Adipose tissue (tissue), 3 donors: ENCODE results near the gene LYSET. TPM values are rescaled to one million over a fixed set of nuclear protein-coding genes. Genes with fewer than 3 reads are reported as not detected.
"Not testable (repeated sequence)": the region's sequence is repeated elsewhere in the genome, so short reads cannot be mapped to it uniquely, and the experiment has no call there.

ENCODE experiments used
- H3K27ac ChIP-seq: one replicate; pipeline ENCODE4 v1.5.1; 2013; ENCODE audit warnings: low read depth, low read length
- WGBS, 3 donors: extraction: QIAGEN DNeasy Blood & Tissue Kit; methylation state at CpG; one replicate each; pipeline ENCODE4 v1.1.7; 2013; 5-methylcytosine and 5-hydroxymethylcytosine counted together
- polyA plus RNA-seq, 3 donors: library from polyadenylated mRNA; stranded (reverse); fragments of 200-250 nt; gene quantifications; one replicate each; pipeline ENCODE4 v1.2.3, GENCODE V29; 2013
- donor health status: healthy with polysubstance abuse.
- donor health status: Bipolar disorder and iron deficiency.
- donor health status: healthy.

Gene LYSET, protein sequence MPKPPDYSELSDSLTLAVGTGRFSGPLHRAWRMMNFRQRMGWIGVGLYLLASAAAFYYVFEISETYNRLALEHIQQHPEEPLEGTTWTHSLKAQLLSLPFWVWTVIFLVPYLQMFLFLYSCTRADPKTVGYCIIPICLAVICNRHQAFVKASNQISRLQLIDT
- polyA plus RNA-seq: 10 to 100 TPM; 12.2 to 15.3 (median 14.4) TPM

DNA sequence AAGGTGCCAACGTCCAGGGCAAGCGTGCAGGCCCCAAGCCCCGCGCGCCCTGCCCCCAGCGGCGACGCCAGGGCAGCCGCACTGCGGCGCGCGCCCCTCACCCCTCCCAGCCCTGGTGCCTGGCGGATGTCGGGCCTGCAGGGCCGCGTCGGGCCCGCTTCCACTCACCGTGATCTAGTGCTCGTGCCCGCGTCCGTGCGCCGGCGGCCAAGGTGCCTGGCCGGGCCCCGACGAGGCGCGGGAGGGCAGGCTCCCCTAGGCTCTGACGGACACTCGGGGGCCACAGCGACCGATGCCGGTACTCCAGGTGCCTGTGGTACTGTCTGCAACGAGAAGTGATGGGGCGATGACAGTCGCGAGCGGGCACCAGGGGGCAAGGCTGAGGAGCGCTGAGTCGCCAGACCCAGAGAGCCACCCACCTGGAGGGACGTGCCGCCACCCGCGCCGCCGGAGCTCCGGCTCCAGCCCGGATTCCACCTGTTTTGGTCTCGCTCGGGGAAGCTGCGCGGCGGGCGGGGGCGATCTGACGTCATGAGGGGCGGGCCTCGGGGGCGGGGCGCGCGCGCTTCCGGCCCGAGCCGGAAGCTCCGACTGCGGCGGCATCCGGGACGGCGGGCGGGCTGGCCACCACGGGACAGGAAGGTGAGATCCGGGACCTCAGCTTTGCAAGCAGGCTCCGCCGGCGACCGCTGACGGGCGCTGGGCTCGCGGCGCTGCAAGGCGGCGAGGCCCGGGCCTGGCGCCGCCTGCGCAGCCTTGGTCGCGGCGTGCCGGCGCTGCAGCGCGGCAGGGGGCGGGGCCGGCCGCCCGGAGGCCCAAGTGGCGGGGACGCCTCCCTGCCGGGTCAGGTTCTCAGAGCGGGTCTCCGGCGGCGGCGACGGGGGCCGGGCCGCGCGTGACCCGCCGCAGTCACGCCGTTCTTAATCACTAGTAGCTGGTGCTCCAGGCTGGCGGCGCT is at the start of gene LYSET, which contains the start of gene MOAP1:
LYSET (plus strand) TSS at position 927 of the 958 bp plus-strand sequence. CDS start 89 bp downstream, outside the sequence.
MOAP1 (minus strand) TSS at position 507 of the 958 bp plus-strand sequence. CDS start 655 bp downstream, outside the sequence.
- H3K27ac ChIP-seq: peak within 1 kb of the TSS; percentile 83
- 0% methylated on average over 109 to 124 of the region's 124 CpGs for WGBS, 3 donors

DNA sequence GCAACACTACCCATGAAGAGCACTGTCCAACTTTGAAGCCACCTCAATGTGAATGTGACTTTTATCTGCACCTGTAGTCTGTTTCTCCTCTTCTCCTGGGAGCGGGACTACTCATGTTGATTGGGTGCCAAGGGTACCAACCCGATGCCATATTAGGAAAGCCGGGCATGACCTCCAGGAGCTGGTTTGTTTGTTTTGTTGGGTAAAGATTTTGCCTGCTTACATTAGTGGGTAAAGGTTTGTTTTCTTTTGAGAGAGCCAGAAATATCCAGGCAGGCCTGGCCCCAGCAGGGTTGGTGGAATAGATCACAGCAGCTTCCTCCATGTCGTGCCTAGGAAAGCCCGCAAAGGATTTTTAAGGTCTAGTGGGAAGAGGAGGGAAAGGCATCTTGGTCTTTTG is 49.7 kb upstream of the LYSET start:
- WGBS, 3 donors: 32 to 92% (median 86%) methylated on average over 5 of the region's 5 CpGs

DNA sequence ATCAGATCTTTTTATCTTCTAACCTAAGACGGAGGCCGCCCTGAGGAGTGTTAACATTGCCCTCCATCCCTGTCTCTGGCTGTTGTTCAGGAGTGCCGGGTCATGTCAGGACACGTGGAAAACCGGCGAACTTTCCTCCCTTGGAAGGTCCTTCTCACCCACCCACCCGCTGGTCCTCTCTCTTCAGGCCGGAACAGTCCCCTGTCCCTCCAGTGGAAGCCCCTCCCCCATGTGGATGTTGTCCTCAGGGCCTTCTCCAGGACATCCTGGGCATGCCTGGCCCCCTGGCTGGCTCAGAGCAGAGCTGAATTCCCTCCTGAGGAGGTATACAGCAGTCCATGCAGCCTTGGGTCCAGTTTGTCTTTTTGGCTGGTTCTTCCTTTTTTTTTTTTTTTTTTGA is 49.1 kb upstream of the LYSET start:
- 38 to 80% (median 77%) methylated on average over 8 of the region's 8 CpGs for WGBS, 3 donors
- H3K27ac ChIP-seq: no peak overlapping the region

More for the DNA sequence above, 49.7 kb upstream of the LYSET start:
- H3K27ac ChIP-seq: no peak overlapping the region

DNA sequence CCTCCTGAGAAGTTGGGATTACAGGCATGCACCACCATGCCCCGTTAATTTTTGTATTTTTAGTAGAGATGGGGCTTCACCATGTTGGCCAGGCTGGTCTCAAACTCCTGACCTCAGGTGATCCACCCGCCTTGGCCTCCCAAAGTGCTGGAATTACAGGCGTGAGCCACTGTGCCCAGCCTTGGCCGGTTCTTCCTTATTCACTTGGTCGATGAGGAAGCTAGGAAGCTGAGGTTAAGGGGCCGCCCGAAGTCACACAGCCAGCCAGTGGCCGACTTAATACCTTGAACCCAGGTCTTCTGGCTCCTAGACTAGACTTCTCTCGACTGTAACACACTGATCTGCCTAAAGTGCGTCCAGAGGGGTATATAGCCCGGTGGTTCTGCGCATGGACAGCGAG is 48.6 kb upstream of the LYSET start:
- WGBS, 3 donors: 77 to 86% (median 82%) methylated on average over 13 of the region's 13 CpGs
- not testable (repeated sequence) for H3K27ac ChIP-seq

DNA sequence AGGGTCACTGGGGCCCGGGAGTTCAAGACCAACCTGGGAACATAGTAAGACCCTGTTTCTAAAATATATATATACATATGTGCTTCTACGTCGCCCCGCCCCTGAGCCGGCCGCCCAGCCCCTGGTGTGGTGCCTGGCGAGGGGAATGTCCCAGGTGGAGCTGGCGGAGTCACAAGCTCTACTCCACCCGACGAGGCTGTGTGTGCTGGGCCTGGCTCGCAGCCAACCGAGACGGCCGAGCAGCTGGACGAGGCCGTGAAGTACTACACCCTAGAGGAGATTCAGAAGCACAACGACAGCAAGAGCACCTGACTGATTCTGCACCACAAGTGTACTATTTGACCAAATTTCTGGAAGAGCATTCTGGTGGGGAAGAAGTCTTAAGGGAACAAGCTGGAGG is 47.3 kb upstream of the LYSET start:
- H3K27ac ChIP-seq: no peak overlapping the region
- 19 to 59% (median 42%) methylated on average over 17 of the region's 17 CpGs for WGBS, 3 donors

DNA sequence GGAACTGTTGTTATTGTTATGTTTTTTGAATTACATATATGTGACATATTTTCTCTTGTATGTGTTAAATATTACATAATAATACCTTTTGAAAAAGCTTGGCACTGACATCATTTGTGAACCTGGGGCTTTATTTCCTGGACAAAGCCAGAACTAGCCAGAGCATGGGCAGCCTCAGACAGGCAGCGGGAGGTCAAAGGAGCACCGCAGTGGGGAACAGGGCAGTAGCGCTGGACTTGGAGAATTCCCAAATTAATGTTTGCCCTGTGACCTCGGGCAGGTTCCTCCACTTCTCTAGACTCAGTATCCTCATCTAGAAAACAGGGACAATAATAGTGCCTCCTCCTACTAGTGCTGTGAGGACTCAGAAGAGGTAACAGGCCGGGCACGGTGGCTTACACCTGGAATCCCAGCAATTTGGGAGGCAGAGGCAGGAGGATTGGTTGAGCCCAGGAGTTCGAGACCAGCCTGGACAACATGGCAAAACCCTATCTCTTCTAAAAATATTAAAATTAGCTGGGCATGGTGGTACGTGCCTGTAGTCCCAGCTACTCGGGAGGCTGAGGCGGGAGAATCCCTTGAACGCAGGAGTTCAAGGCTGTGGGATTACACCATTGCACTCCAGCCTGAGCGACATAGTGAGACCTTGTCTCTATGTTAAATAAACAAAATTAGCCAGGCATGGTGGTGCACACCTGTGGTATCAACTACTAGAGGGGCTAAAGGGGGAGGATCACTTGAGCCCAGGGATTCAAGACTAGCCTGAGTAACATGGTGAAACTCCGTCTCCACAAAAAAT is 42.1 kb upstream of the LYSET start:
- 59 to 81% (median 81%) methylated on average over 13 of the region's 13 CpGs for WGBS, 3 donors
- H3K27ac ChIP-seq: no peak overlapping the region

DNA sequence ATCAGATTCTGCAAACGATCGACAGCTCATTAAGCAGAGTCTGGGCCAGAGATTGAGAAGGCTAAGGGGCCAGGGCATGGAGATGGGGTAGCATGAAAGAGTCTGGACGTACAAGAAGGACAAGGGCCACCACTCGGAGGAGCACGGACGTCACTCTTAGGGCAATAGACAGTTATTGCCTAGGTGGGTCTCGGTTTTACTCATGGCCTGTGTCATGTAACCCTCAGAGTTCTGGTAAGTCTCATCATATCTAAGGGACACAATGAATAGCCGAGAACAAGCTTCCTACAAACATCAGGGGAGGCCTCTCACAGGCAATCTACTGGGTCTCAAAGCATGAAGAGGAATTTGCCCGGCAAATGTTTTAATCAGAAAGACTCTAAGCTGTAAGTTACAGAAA is 39.0 kb upstream of the LYSET start:
- H3K27ac ChIP-seq: no peak overlapping the region
- 74 to 85% (median 78%) methylated on average over 9 of the region's 9 CpGs for WGBS, 3 donors

DNA sequence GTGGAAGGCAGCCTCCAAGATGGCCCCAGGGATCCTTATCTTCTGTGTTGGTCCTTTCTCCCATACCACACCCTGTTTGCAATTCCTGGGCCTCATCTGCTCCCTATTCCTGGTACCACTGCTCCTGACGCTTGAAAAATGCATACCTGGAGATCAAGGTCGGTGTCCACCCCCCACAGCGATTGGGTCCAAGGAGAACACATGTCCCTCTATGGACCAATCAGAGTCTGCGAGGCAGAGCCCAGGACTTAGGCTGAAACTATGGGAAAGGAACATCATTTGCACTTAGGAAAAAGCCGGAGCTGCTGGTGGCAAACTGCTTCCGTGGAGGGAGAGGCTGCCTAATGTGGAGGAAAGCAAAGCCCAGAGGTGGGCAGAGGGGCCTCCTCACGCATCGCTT is 36.1 kb upstream of the LYSET start:
- no peak overlapping the region for H3K27ac ChIP-seq
- 90 to 95% (median 95%) methylated on average over 8 of the region's 8 CpGs for WGBS, 3 donors

DNA sequence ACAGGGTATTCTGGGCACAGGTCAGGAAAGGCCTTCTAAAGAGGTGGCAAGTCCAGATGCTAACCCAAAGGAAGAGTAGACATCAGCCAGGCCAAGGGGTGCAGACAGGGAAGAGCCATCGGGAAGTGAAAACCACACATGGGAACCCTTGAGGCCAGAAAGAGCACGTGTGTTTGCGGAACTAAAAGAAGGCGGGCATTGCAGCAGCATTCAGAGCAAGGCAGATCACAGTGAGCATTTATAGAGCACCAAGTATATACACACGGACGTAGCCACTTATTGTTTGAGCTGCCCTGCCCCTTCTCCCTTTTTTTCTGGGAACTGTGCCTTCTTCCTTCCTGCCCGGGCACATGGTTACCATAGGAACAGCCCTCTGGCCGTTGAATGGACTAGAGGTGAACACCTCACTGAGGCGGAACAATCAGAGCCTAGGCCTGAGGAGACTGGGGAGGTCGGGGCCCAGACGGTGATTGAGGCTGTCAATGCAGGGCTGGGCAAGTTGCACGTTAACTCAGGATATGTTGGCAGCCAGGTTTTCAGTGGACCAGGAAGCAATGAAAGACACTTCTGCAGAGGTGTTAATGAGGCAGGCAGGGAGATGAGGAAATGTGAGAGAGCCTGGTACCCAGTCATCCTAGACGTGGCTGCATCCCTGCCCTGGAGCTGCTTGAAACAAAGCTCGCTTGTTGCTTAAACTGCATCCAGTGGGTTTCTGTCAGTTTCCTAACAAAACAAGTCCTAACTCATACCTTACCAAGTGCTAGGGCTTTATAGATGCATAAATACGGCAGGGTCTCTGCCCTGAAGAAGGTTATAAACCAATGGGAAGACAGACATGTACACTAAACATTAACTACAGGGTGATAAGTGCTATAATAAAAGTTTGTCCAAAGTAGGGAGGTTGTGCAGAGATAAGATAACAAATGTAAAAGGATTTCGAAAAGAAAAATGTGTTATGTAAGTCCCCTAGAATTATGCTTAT is 34.6 kb upstream of the LYSET start:
- 31 to 42% (median 38%) methylated on average over 16 of the region's 16 CpGs for WGBS, 3 donors

DNA sequence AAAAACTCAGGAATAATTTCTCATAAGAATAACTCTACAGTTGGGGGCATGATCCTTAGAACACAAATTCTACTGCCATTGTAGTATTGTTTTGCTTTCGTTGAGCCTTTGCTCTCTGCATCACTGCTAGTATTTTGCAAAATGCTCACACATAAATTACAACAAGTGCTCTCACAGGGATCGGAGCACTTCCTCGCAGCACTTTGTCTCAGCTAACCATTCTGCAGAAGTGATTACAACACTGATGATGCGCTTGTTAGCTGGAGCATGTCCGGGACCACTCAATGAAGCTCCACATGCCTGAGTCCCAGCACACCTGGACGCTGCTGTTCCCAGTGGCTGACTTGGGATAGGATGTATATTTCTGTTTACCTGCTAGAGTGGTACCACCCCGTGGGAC is 32.0 kb upstream of the LYSET start:
- no peak overlapping the region for H3K27ac ChIP-seq
- WGBS, 3 donors: 61 to 90% (median 66%) methylated on average over 7 of the region's 7 CpGs

More for the DNA sequence above, 34.6 kb upstream of the LYSET start:
- no peak overlapping the region for H3K27ac ChIP-seq

DNA sequence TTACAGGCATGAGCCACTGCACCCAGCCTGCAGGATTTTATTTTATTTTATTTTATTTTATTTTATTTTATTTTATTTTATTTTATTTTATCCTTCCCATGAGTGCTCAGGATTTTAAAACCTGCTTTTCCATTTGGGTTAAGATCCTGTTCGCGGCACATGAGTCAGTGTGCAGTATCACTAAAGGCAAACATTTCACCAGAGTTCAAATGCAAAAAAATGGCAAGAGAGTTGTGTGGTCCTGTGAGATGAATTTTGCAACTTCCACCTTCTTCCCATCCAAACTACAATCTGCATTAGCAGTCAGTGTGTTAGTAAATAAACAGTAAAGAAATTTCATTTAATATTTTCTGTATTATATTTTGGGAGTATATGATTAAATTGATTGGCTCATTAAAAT is 29.4 kb upstream of the LYSET start:
- H3K27ac ChIP-seq: no peak overlapping the region
- WGBS, 3 donors: 53 to 75% (median 69%) methylated on average over 2 of the region's 2 CpGs

DNA sequence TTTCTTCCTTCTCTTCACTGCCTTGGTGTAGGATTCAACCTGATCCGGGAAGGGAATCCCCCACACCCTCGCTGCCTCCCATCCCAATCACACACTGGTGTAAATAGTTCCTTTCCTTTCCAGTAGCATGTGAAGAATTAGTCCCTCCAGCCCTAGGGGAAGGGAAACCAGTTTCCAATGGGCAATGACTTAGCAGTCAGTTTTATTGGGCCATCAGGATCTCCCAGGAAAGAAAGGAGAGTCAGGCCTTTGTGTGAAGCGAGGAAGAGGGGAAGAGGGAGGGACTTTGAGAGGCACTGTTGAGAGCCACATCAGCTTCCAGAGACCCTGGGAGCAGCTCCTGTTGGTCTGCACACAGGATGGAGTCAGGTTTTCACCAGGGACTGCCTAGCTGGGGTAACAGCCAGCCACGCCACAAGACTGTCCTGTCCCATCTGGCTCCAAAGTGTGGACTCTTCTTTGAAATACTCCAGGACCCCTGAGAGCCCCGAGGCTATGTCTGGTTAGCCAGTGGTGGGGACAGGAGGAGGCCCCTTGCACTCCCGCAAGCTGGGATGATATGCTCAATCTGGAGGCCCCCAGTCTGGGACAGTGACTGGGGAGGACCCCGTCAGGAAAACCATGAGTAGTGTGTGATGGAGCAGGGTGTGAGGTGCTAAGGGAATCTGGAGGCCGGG is 28.3 kb upstream of the LYSET start:
- no peak overlapping the region for H3K27ac ChIP-seq
- WGBS, 3 donors: 64 to 87% (median 74%) methylated on average over 8 of the region's 8 CpGs

DNA sequence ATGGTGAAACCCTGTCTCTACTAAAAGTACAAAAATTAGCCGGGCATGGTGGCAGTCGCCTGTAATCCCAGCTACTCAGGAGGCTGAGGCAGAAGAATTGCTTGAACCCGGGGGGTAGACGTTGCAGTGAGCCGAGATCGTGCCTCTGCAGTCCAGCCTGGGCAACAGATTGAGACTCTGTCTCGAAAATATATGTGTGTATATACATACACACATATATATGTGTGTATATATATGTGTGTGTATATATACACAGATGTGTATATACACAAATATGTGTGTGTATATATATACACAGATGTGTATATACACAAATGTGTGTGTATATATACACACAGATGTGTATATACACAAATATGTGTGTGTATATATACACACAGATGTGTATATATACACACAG is 26.8 kb upstream of the LYSET start:
- H3K27ac ChIP-seq: not testable (repeated sequence)
- WGBS, 3 donors: 95 to 97% (median 95%) methylated on average over 7 of the region's 7 CpGs

DNA sequence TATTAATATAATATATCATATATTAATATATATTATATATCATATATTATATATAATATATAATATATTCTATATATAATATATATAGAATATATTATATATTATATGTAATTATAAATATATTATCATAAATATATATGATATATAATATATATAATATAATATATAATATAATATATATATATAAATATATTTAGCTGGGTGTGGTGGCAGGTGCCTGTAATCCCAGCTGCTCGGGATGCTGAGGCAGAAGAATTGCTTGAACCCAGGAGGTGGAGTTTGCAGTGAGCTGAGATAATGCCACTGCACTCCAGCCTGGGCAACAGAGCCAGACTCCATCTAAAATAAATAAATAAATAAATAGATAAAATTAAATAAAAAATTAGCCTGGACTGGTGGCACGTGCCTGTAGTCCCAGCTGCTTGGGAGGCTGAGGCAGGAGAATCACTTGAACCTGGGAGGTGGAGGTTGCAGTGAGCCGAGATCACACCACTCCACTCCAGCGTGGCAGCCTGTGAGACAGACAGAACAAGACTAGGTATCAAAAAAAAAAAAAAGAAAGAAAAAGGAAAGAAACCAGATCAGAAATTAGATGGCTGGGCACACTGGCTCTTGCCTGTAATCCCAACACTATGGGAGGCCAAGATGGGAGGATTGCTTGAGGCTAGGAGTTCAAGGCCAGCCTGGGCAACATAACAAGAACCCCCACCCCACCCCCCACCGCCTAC is 25.3 kb upstream of the LYSET start:
- 58 to 65% (median 62%) methylated on average over 5 of the region's 5 CpGs for WGBS, 3 donors
- not testable (repeated sequence) for H3K27ac ChIP-seq

DNA sequence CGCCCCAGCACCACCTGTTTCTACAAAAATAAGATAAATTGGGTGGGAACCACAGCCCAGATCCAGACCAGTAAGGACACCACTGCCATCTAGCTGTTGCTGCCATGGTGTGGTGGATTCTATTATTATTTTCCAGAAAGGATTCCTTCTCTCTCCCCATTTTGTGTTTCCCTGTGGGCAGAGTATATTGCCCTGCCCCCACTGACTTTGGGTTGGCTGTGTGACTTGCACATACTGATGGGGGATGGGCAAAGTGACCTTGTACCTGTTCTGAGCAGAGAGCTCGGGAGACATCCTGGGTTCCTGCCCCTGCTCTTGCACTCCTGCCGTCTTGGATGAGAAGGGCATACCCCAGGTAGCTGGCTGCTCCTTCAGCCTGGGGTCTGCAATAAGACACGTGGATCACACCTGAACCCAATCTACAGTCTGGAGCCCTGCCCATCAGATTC is 24.7 kb upstream of the LYSET start:
- no peak overlapping the region for H3K27ac ChIP-seq
- 17 to 47% (median 45%) methylated on average over 4 of the region's 4 CpGs for WGBS, 3 donors

DNA sequence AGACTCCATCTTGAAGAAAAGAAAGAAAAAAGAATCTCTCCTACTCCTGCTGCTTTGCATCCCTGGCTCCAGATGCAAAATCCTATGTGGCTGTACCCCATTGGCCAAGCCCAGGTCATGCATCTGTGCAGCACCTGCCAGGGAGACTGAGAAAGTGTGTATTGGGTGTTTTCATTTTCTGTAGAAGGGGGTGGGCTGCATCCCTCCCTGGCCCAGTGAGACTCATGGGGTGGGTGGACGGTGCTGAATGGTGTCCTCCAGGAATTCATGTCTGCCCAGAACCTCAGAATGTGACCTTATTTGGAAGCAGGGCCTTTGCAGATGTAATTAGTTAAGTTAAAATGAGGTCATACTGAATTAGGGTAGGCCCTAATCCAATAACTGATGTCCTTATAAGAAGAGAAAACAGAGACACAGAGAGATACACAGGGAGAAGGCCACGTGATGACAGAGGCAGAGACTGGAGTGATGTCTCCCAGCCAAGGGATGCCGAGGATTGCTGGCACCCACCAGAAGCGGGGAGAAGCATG is 23.6 kb upstream of the LYSET start:
- 63 to 92% (median 70%) methylated on average over 4 of the region's 4 CpGs for WGBS, 3 donors

More for the DNA sequence above, 23.6 kb upstream of the LYSET start:
- H3K27ac ChIP-seq: no peak overlapping the region
